Activated T-helper 2 cell treated with anti-CD3 and anti-CD28 coated beads, Interferon-gamma antibody, Interleukin-2, Interleukin-4, amounts not matched to agents 10 μg/mL and 5 μg/mL and 100 μg/mL, durations not matched to agents 14 hours and 24 hours and 36 hours (primary cell): ENCODE data around the gene ARHGAP25. TPM values are rescaled to one million over a fixed set of nuclear protein-coding genes. Genes with fewer than 3 reads are reported as not detected.

Experiments used
- DNase-seq: peaks from one replicate; pipeline ENCODE4 v3.0.0; 2021; ENCODE audit warnings: low spot score
- H3K27ac Mint-ChIP-seq: one replicate; pipeline ENCODE4 v1.8.0; 2021; ENCODE audit warnings: mixed read lengths
- H3K27me3 Mint-ChIP-seq: one replicate; pipeline ENCODE4 v1.8.0; 2021; ENCODE audit warnings: low read depth, mixed read lengths
- H3K36me3 Mint-ChIP-seq: one replicate; pipeline ENCODE4 v1.8.0; 2021; ENCODE audit warnings: low read depth, mixed read lengths
- H3K4me1 Mint-ChIP-seq: one replicate; pipeline ENCODE4 v1.8.0; 2021; ENCODE audit warnings: low read depth, mixed read lengths
- H3K4me3 Mint-ChIP-seq: one replicate; pipeline ENCODE4 v1.8.0; 2021; ENCODE audit warnings: low read depth, mild to moderate bottlenecking, moderate library complexity, mixed read lengths
- H3K9me3 Mint-ChIP-seq: one replicate; pipeline ENCODE4 v1.8.0; 2021; ENCODE audit warnings: mixed read lengths
- intact Hi-C: fragments of 100-400 bp; cut with micrococcal nuclease; formaldehyde crosslinking; loops from one replicate; pipeline ENCODE4 v1.15.1; 2023
- total RNA-seq: library from RNA; stranded (reverse); gene quantifications from 2 replicates; pipeline ENCODE4 v1.2.3, GENCODE V29; 2022

Gene ARHGAP25
- total RNA-seq, 1 donor from 2014 or later, result 41.3 TPM

DNA sequence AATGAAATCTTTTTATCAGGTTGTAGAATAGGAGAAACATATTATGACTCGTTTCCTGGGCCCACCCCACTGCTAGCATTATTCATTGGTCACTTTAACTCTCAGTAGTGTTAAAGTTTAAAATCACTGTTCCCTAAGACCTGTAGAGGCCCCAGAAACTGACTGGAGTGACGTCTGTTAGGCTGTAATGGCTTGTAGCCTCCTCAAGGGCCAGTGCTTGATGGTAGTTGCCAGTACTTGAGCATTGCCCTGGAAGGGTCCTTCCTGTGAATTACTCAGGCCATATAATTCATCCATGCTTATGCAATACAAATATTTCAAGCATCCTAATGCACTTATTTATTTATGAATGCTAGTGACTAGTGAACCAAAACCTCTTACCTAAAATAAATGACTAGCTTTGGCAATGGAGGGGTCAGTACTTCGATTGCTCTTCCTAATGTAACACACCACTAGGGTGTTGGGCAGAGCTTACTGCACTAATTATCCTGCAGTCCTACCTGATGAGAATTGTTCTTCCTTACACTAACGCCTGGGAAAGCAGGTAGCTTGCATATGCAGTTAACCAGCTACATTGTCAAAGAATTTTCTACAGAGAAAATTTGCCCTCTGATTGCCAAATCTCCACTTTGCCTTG lies 31.2 kb downstream of the ARHGAP25 start:
- intact Hi-C loops, result loop anchor here (1.0 to 5.0 kb wide), 5 partner anchors 8 to 114 kb away; partner anchors contain the start of gene ARHGAP25

DNA sequence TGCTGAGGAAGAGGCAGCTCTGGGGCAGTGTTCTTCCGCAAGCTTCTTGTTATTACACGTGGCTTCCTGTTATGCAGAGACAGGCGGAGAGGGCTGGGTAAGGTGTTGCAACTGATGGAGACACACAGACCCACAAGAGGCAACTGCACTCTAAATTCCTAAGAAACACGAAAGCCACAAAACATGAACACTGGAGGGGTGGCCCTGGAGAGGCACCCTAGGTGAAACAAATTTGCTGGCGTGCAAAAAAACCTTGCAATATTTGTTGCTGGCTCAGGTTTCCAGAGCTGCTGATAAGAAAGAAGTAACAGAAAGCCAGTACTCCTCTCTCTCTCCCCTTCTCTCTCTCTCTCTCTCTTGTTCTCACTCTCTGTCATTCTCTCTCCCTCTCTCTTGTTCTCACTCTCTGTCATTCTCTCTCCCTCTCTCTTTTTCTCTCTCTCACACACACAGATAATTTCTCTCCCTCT lies 31.8 kb downstream of the ARHGAP25 start:
- no peaks in the 10 kb centered on the region for H3K27me3 Mint-ChIP-seq
- DNase-seq, result peak; percentile 70
- H3K36me3 Mint-ChIP-seq, result peaks cover 21% of the 10 kb centered on the region
- H3K9me3 Mint-ChIP-seq, result no peaks in the 10 kb centered on the region
- peak overlapping the region; percentile 68 for H3K4me3 Mint-ChIP-seq
- peak overlapping the region; percentile 93 for H3K27ac Mint-ChIP-seq
- peaks cover 91% of the 10 kb centered on the region for H3K4me1 Mint-ChIP-seq
- intact Hi-C loops, result loop anchor here (1.0 to 5.0 kb wide), 5 partner anchors 8 to 114 kb away; partner anchors contain the start of gene ARHGAP25

More for the DNA sequence above, 31.2 kb downstream of the ARHGAP25 start:
- H3K36me3 Mint-ChIP-seq, result peaks cover 27% of the 10 kb centered on the region
- DNase-seq, result no peak
- peaks cover 91% of the 10 kb centered on the region for H3K4me1 Mint-ChIP-seq
- peak overlapping the region; percentile 93 for H3K27ac Mint-ChIP-seq
- H3K27me3 Mint-ChIP-seq, result no peaks in the 10 kb centered on the region
- H3K4me3 Mint-ChIP-seq, result peak overlapping the region; percentile 68
- H3K9me3 Mint-ChIP-seq, result no peaks in the 10 kb centered on the region

DNA sequence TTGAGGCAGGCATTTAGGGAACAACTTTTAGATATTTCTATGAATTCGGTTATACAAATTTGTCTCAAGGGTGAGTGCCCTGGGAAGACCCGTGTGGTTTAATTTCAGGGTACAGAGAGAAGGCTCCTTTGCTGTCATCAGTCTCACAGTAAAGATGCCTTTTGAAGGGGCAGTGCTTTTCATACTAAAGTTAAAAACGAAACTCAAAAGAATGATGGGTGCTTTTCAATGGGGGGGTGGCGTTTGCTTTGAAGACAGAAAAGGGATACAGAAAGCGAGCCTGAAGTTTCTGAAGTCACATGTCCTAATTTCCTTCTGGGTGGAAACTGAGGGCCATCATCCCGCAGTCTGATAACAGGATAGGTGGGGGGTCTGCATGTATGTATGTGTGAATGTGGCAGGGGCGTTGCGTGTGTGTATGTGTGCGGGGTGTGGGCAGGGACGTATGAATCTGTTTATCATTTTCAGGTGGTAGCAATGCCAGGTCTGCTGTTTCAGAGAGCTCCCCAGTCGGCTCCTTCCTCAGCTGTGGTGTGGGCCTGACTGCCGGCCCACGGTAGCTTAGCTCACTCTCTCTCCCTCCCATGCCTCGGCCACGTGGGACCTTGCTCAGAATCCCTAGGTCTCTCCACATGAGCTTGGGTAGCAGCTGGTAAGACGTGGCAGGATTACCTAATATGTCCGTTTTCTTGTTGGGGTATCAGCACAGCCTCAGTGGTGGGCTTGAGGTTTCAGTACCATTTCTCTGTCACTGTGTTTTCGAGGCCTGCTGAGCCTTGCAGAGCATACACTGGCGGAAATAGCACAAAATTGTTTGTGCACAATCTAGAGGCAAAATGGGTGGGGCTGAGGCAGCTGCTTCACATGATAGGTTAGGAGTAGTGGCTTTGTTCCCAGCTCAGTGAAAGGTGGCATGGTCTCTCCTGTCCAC lies 32.7 kb downstream of the ARHGAP25 start:
- H3K27ac Mint-ChIP-seq, result peak overlapping the region; percentile 93
- intact Hi-C loops, result loop anchor here (2.0 to 5.0 kb wide), 2 partner anchors 32 to 115 kb away; partner anchors contain the start of gene ARHGAP25
- H3K4me1 Mint-ChIP-seq, result peaks cover 91% of the 10 kb centered on the region
- peak overlapping the region; percentile 68 for H3K4me3 Mint-ChIP-seq
- peaks cover 24% of the 10 kb centered on the region for H3K36me3 Mint-ChIP-seq
- H3K9me3 Mint-ChIP-seq, result no peaks in the 10 kb centered on the region
- no peaks in the 10 kb centered on the region for H3K27me3 Mint-ChIP-seq
- peak; percentile 46 for DNase-seq

- Mint-ChIP-seq H3K27me3 (no peaks in the 10 kb centered on the region), H3K9me3 (no peaks in the 10 kb centered on the region), H3K36me3 (peaks cover 31% of the 10 kb centered on the region), H3K4me3 (peak overlapping the region; percentile 68), H3K27ac (peak overlapping the region; percentile 93), H3K4me1 (peaks cover 93% of the 10 kb centered on the region)
- no peak for DNase-seq
- intact Hi-C loops, result loop anchor here (2.0 to 5.0 kb wide), 2 partner anchors 33 to 116 kb away; partner anchors contain the start of gene ARHGAP25
These were observed 33.4 kb downstream of the ARHGAP25 start for GRCh38 chr2:68767996-68768395.

DNA sequence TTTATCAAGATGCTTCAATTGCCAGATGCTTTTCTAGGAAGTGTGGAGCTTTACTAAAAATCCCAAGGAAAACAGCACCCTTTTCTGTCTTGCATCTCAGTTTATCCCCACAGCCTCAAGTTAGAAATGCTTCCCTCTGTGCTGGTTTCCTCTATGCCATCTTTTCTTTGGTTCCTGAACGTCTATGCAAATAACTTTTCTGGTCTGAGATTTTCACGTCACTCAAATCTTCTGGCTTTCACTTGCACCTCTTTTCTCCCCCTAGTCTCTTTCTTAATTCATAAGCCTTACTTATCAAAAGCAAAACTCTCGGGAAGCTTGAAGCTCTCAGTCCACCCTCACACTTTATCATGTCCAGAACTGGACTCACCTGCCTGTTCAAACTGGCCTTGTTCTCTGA lies 33.9 kb downstream of the ARHGAP25 start:
- peaks cover 36% of the 10 kb centered on the region for H3K36me3 Mint-ChIP-seq
- peak overlapping the region; percentile 65 for H3K27ac Mint-ChIP-seq
- H3K9me3 Mint-ChIP-seq, result no peaks in the 10 kb centered on the region
- H3K27me3 Mint-ChIP-seq, result no peaks in the 10 kb centered on the region
- H3K4me3 Mint-ChIP-seq, result peak overlapping the region; percentile 51
- H3K4me1 Mint-ChIP-seq, result peaks cover 95% of the 10 kb centered on the region
- no peak for DNase-seq
- intact Hi-C loops, result loop anchor here (5.0 kb wide), 1 partner anchor 116 kb away; no protein-coding TSS in a partner anchor

DNA sequence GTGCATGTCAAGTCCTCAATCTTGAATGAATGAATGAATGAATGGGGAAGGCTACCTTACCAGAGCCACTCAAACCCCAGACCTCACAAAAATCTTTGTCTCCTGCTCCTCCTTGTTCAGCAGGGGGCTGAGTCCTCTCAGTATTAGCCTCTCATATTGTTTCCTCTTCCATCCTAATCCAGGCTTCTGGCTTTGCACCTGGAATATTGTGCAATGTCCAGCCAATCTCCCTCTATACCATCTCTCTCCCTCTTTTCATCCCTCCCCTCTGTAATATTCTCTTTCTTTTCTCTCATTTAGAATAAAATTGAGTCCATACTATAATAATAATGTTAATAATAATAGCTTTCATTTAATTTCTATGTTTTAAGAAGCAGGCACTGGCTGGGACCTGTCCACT lies 34.3 kb downstream of the ARHGAP25 start:
- H3K4me1 Mint-ChIP-seq, result peaks cover 98% of the 10 kb centered on the region
- intact Hi-C loops, result loop anchor here (5.0 kb wide), 1 partner anchor 117 kb away; no protein-coding TSS in a partner anchor
- H3K27ac Mint-ChIP-seq, result peak overlapping the region; percentile 65
- H3K4me3 Mint-ChIP-seq, result peak overlapping the region; percentile 51
- peaks cover 41% of the 10 kb centered on the region for H3K36me3 Mint-ChIP-seq
- DNase-seq, result no peak
- H3K27me3 Mint-ChIP-seq, result no peaks in the 10 kb centered on the region
- no peaks in the 10 kb centered on the region for H3K9me3 Mint-ChIP-seq

DNA sequence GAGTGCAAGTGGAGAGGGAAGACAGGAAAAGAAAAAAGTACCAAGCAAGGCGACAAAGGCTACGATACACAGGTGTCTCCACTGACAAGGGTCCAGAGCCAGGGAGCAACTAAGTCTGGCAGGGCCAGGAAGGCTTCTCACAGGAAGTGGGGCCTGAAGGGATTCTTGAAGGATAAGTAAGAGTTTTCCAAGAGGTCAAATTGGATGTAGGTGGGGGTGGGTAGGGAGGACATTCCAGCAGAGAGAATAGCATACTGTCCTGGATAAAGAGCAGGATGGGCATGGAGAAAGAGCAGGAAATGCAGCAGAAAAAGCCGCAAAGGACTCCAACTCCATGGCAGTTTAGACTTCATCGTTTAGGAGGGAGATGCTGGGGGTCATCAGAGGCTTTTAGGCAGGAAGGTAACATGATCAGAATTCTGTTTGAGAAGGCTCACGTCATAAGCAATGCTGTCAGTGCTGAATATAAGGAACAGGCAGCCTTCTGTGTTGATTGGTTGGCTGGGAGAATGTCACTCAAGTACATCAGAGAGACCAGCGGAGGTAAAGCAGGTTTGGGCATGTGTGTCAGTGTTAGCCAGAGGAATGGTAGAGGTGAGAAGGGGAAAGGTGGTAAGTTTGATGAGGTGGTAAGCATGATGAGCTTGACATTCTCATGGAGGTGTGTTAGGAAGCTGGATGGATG lies 35.1 kb downstream of the ARHGAP25 start:
- no peaks in the 10 kb centered on the region for H3K9me3 Mint-ChIP-seq
- peak overlapping the region; percentile 90 for H3K27ac Mint-ChIP-seq
- DNase-seq, result no peak
- intact Hi-C loops, result loop anchor here (1.0 to 5.0 kb wide), 7 partner anchors 29 to 1372 kb away; partner anchors contain the start of genes ETAA1 and PPP3R1
- H3K4me1 Mint-ChIP-seq, result peaks cover 98% of the 10 kb centered on the region
- peak overlapping the region; percentile 35 for H3K4me3 Mint-ChIP-seq
- no peaks in the 10 kb centered on the region for H3K27me3 Mint-ChIP-seq
- H3K36me3 Mint-ChIP-seq, result peaks cover 44% of the 10 kb centered on the region

GRCh38 chr2:68770271-68771111 lies 35.9 kb downstream of the ARHGAP25 start:
- Mint-ChIP-seq H3K9me3 (no peaks in the 10 kb centered on the region), H3K4me1 (peaks cover 99% of the 10 kb centered on the region), H3K27ac (peak overlapping the region; percentile 90), H3K27me3 (no peaks in the 10 kb centered on the region), H3K36me3 (peaks cover 47% of the 10 kb centered on the region), H3K4me3 (peak overlapping the region; percentile 35)
- no peak for DNase-seq
- intact Hi-C loops, result loop anchor here (1.0 to 5.0 kb wide), 6 partner anchors 28 to 1373 kb away; partner anchors contain the start of genes ETAA1 and PPP3R1

DNA sequence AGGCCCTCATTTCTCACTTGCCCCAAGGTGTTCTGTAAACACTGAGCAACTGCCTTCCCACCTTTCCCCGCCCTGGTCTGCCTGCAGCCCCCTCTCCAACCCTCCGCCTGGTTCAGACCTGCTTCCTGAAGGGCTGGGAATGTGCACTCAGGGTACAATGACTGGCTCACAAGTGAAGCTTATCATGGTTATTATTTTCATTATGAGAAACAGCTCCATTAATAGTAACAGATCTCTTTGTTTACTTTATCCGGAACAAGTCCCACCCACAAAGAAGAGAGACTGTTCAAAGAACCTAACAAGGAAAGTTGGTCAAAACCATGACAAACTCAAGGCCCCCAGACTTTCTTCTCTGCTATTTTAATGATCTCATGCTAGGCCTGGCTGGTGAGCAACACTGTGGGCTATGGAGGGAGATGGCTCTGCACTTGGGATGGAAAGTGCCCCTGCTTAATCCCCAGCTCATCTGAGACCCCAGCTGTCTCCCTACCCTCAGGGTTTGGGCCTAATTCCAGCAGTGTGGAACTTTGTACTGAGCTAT lies 36.7 kb downstream of the ARHGAP25 start:
- Mint-ChIP-seq H3K27me3 (no peaks in the 10 kb centered on the region), H3K4me1 (peaks cover 100% of the 10 kb centered on the region), H3K9me3 (no peaks in the 10 kb centered on the region), H3K4me3 (no peak overlapping the region), H3K27ac (peak overlapping the region; percentile 90), H3K36me3 (peaks cover 55% of the 10 kb centered on the region)
- intact Hi-C loops, result loop anchor here (2.0 to 5.0 kb wide), 4 partner anchors 28 to 1374 kb away; partner anchors contain the start of genes ETAA1 and PPP3R1
- no peak for DNase-seq

DNA sequence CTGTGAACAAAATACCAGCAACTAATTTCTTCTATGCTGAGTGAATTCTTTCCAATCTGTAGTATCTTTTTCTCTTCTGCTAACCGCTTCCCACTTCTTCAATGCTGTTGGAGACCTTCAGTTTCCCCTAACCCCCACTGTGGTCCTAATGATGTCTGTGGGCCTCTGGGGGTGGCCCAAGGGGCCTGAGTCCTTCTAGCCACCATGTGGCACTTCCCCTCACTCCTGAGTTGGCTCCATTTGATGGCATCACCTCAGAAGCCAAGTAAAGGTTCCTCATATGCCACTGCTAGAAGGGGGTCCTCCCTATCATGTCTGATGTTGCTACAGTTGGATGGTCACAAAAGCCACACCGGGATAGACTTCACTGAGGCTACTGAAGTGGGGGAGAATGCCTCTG lies 37.5 kb downstream of the ARHGAP25 start:
- Mint-ChIP-seq H3K36me3 (peaks cover 63% of the 10 kb centered on the region), H3K4me3 (peak overlapping the region; percentile 26), H3K4me1 (peaks cover 98% of the 10 kb centered on the region), H3K9me3 (no peaks in the 10 kb centered on the region), H3K27me3 (no peaks in the 10 kb centered on the region), H3K27ac (peak overlapping the region; percentile 85)
- no peak for DNase-seq
- intact Hi-C loops, result loop anchor here (5.0 kb wide), 3 partner anchors 140 to 1375 kb away; partner anchors contain the start of genes ETAA1 and PPP3R1
